Activated B cell treated with CpG ODN at 0.5 μM for 24 hours (primary cell): ENCODE measurements around the gene BNIP1. TPM values are rescaled to one million over a fixed set of nuclear protein-coding genes. Genes with fewer than 3 reads are reported as not detected.

Experiments used
- ATAC-seq: fragments of 200-7000 bp; cut with Tn5 transposase; one replicate; pipeline ENCODE4 v1.10.0; 2021; ENCODE audit warnings: low read depth, mild to moderate bottlenecking, moderate library complexity
- CTCF ChIA-PET: fragments of 350-600 bp; sonication (Branson Sonifier 250); formaldehyde crosslinking; loops from one replicate; lab custom pipeline; 2021; ENCODE audit warnings: antibody characterized with exemption; lab: Charles Lee
- POLR2A ChIA-PET: fragments of 350-600 bp; sonication (Branson Sonifier 250); formaldehyde crosslinking; loops from one replicate; lab custom pipeline; 2021; ENCODE audit warnings: antibody characterized with exemption; lab: Charles Lee
- DNase-seq: peaks from one replicate; pipeline ENCODE4 v3.0.0; 2022
- H3K27ac Mint-ChIP-seq: one replicate; pipeline ENCODE4 v1.8.0; 2020; ENCODE audit warnings: mixed read lengths
- H3K27me3 Mint-ChIP-seq: one replicate; pipeline ENCODE4 v1.8.0; 2021; ENCODE audit warnings: mixed read lengths
- H3K36me3 Mint-ChIP-seq: one replicate; pipeline ENCODE4 v1.8.0; 2021; ENCODE audit warnings: low read depth, mixed read lengths
- H3K4me1 Mint-ChIP-seq: one replicate; pipeline ENCODE4 v1.8.0; 2021; ENCODE audit warnings: mixed read lengths
- H3K4me3 Mint-ChIP-seq: one replicate; pipeline ENCODE4 v1.8.0; 2020; ENCODE audit warnings: mild to moderate bottlenecking, mixed read lengths
- H3K9me3 Mint-ChIP-seq: one replicate; pipeline ENCODE4 v1.8.0; 2020; ENCODE audit warnings: mixed read lengths
- intact Hi-C: fragments of 100-400 bp; cut with micrococcal nuclease; formaldehyde crosslinking; loops from one replicate; pipeline ENCODE4 v1.15.1; 2024
- total RNA-seq: library from RNA; stranded (reverse); gene quantifications from 2 replicates; pipeline ENCODE4 v1.2.3, GENCODE V29; 2022
- TF ChIP-seq, protein P1 (sequence below): fragments of 200-600 bp; IDR thresholded peaks from one replicate; pipeline ENCODE4 v1.8.0; 2022; ENCODE audit warnings: antibody characterized with exemption, mild to moderate bottlenecking

The BNIP1 gene
- total RNA-seq, 1 donor from 2014 or later = 20.2 TPM

DNA sequence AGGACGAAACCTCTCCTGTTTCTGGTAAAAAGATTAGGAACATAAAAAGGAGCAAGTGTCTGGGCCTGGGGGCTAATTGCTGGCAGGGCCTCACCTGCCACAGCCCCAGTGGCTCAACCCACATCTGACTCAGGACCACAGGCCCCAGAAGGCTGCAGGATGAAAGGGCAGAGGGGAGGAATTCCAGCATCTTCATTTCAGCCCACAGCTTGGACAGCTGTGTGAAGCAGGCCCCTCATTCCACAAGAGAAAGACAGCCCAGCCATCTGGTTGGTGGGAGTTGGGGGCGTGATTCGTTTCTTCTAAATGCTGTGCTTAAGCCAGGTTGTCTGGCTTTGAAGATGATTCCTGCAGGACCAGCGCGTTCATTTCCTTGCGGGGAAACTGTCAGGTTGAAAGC, 61.6 kb downstream of the BNIP1 start:
- Mint-ChIP-seq H3K27ac (no peak overlapping the region), H3K4me3 (no peak overlapping the region), H3K4me1 (no peaks in the 10 kb centered on the region), H3K9me3 (no peaks in the 10 kb centered on the region), H3K36me3 (no peaks in the 10 kb centered on the region), H3K27me3 (peaks cover 22% of the 10 kb centered on the region)
- ChIA-PET CTCF (no interaction called here), POLR2A (no interaction called here)
- TF ChIP-seq, protein P1, sequence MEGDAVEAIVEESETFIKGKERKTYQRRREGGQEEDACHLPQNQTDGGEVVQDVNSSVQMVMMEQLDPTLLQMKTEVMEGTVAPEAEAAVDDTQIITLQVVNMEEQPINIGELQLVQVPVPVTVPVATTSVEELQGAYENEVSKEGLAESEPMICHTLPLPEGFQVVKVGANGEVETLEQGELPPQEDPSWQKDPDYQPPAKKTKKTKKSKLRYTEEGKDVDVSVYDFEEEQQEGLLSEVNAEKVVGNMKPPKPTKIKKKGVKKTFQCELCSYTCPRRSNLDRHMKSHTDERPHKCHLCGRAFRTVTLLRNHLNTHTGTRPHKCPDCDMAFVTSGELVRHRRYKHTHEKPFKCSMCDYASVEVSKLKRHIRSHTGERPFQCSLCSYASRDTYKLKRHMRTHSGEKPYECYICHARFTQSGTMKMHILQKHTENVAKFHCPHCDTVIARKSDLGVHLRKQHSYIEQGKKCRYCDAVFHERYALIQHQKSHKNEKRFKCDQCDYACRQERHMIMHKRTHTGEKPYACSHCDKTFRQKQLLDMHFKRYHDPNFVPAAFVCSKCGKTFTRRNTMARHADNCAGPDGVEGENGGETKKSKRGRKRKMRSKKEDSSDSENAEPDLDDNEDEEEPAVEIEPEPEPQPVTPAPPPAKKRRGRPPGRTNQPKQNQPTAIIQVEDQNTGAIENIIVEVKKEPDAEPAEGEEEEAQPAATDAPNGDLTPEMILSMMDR = no peak
- DNase-seq (no peak), ATAC-seq (no peak)
- intact Hi-C loops = loop anchor here (2.0 kb wide), 1 partner anchor 489 kb away; no protein-coding TSS in a partner anchor

DNA sequence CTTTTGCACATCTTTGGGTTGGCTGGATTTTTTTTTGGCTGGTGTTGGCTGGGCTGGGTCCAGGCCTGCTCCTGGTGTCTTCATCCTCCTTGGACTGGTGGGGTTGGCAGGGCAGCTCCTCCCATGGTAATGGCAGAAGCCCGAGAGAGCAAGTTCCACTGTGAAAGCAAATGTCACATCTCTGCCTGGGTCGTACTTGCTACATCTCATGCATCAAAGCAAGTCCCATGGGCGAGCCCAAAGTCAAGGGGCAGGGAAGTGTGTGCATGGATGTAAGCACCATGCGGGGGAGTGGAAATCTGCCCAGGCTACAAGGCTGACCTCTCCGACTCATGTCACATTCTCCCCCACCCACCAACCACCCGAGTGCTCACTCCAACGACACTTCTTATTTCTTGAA, 64.0 kb downstream of the BNIP1 start:
- DNase-seq (no peak), ATAC-seq (no peak)
- no peak overlapping the region for H3K4me3 Mint-ChIP-seq
- TF ChIP-seq, protein P1 = no peak
- ChIA-PET CTCF (no interaction called here), POLR2A (no interaction called here)
- intact Hi-C loops = no loop called here
- no peaks in the 10 kb centered on the region for H3K36me3 Mint-ChIP-seq
- H3K4me1 Mint-ChIP-seq = no peaks in the 10 kb centered on the region
- H3K27me3 Mint-ChIP-seq = peaks cover 18% of the 10 kb centered on the region
- no peak overlapping the region for H3K27ac Mint-ChIP-seq
- H3K9me3 Mint-ChIP-seq = peaks cover 4% of the 10 kb centered on the region

DNA sequence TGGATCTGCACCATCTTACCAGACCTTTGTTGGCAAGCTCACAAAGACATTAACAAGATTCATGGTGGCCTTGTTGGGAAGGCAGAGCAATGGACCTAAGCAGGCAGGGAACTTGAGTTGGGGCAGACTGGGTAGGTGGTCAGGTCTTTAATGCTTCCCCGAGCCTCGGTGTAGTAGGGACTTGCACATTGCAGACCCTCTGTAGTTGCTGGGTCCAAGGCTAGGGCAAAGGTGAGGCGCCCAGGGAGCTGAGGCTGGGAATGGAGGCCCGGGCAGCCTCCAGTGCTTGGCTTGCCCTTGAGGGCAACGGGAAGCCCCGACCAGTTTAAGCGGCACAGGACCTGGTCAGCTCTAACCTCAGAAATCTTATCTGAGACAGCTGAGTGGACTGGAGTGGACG, 66.5 kb downstream of the BNIP1 start:
- TF ChIP-seq, protein P1 = no peak
- no peak for ATAC-seq
- H3K9me3 Mint-ChIP-seq = peaks cover 8% of the 10 kb centered on the region
- intact Hi-C loops = no loop called here
- no peak overlapping the region for H3K27ac Mint-ChIP-seq
- peaks cover 2% of the 10 kb centered on the region for H3K27me3 Mint-ChIP-seq
- CTCF ChIA-PET = no interaction called here
- no peaks in the 10 kb centered on the region for H3K36me3 Mint-ChIP-seq
- POLR2A ChIA-PET = no interaction called here
- DNase-seq = no peak
- H3K4me3 Mint-ChIP-seq = no peak overlapping the region
- no peaks in the 10 kb centered on the region for H3K4me1 Mint-ChIP-seq

DNA sequence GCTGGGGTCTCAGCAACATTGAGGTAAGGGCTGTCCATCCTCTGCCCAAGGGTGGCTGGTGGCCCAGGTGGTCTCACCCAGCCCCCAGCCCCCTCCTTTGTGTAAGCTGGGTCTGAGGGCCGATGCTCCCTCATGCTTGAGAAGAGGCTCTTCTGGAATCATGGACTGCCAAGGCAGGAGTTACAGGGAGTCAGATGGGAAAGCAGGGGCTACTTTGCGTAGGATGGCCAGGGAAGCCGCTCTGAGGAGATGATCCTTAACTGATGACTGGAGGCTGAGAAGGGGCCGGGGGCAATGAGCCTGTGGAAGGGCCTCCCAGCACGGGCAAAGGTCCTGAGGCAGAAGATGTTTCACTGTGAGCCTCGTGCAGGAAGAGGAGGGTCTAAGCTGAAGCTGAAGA, 67.0 kb downstream of the BNIP1 start:
- Mint-ChIP-seq H3K4me3 (no peak overlapping the region), H3K27me3 (peaks cover 2% of the 10 kb centered on the region)
- intact Hi-C loops = no loop called here

GRCh38 chr5:173213236-173213933, 69.1 kb downstream of the BNIP1 start:
- no peak overlapping the region for H3K27ac Mint-ChIP-seq
- peaks cover 5% of the 10 kb centered on the region for H3K27me3 Mint-ChIP-seq
- CTCF ChIA-PET = no interaction called here
- POLR2A ChIA-PET = no interaction called here
- peaks cover 8% of the 10 kb centered on the region for H3K9me3 Mint-ChIP-seq
- DNase-seq (no peak), ATAC-seq (no peak)
- TF ChIP-seq, protein P1 = no peak
- H3K4me1 Mint-ChIP-seq = no peaks in the 10 kb centered on the region
- intact Hi-C loops = no loop called here
- H3K36me3 Mint-ChIP-seq = no peaks in the 10 kb centered on the region
- no peak overlapping the region for H3K4me3 Mint-ChIP-seq

More for the DNA sequence above, 67.0 kb downstream of the BNIP1 start:
- ChIA-PET POLR2A (no interaction called here), CTCF (no interaction called here)
- H3K36me3 Mint-ChIP-seq = no peaks in the 10 kb centered on the region
- DNase-seq = no peak
- TF ChIP-seq, protein P1 = no peak
- no peak overlapping the region for H3K27ac Mint-ChIP-seq
- ATAC-seq = no peak
- H3K4me1 Mint-ChIP-seq = no peaks in the 10 kb centered on the region
- H3K9me3 Mint-ChIP-seq = peaks cover 8% of the 10 kb centered on the region

Other genes starting within 250 kb of the BNIP1 start
- gene RPL26L1, start 185.1 kb upstream of the BNIP1 start, total RNA-seq = 28.3 and 30.1 TPM in 2 replicates
- 191 and 212 TPM in 2 replicates for gene ATP6V0E1, start 160.8 kb upstream of the BNIP1 start, total RNA-seq
- 31.4 and 37.4 TPM in 2 replicates for gene CREBRF, start 88.2 kb upstream of the BNIP1 start, total RNA-seq
- gene NKX2-5, start 90.7 kb downstream of the BNIP1 start, total RNA-seq = not detected in 2 replicates
- 0.29 TPM in 1 of 2 replicates, not detected in the other for gene STC2, start 183.9 kb downstream of the BNIP1 start, total RNA-seq